MM.1S (cell line): ENCODE results near the gene FEM1C.

Experiments
- EZH2phosphoT487 ChIP-seq: fragments of 300-600 bp; sonication (generic); IDR thresholded peaks from 2 replicates; pipeline ENCODE4 v1.6.1; 2018; ENCODE audit warnings: antibody characterized with exemption, low read length
- TF ChIP-seq, protein P1 (sequence below): fragments of 300-600 bp; sonication (generic); IDR thresholded peaks from 2 replicates; pipeline ENCODE4 v1.5.1; 2016; ENCODE audit warnings: antibody characterized with exemption, low read length, mixed read lengths

DNA sequence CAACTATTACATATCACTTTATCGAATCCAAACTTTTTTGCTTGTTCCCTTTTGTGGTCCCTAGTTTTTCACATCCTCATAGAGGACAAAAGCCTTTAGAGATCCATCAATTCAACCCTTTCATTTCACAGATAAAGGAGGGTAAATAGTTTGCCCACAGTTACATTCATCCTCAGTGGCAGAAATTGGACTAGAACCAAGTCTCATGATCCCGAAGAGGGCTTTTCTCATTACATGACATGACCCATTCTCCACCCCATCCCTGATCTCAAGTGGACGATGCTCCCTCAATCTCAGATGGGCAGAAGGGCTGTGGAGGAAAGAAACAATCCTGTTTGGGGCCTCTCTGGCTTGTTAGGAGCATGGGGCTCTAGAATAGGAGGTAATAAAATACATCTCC lies 34.6 kb upstream of the FEM1C start:
- TF ChIP-seq EZH2phosphoT487, result no peak
- TF ChIP-seq, protein P1, sequence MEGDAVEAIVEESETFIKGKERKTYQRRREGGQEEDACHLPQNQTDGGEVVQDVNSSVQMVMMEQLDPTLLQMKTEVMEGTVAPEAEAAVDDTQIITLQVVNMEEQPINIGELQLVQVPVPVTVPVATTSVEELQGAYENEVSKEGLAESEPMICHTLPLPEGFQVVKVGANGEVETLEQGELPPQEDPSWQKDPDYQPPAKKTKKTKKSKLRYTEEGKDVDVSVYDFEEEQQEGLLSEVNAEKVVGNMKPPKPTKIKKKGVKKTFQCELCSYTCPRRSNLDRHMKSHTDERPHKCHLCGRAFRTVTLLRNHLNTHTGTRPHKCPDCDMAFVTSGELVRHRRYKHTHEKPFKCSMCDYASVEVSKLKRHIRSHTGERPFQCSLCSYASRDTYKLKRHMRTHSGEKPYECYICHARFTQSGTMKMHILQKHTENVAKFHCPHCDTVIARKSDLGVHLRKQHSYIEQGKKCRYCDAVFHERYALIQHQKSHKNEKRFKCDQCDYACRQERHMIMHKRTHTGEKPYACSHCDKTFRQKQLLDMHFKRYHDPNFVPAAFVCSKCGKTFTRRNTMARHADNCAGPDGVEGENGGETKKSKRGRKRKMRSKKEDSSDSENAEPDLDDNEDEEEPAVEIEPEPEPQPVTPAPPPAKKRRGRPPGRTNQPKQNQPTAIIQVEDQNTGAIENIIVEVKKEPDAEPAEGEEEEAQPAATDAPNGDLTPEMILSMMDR, result no peak
